ENCODE measurements around the gene TCF7L1.

- TF ChIP-seq POLR2A (IDR thresholded peaks at IDR 0.05): no peak
- no peak for TF ChIP-seq CTCF (IDR thresholded peaks at IDR 0.05)
Measured at GRCh38 chr2:85119900-85120299, 13.3 kb upstream of the TCF7L1 start.

Data from right lobe of liver (tissue), 4 donors.